GM12878 (cell line): ENCODE data around the gene KAZN. TPM values are rescaled to one million over a fixed set of nuclear protein-coding genes. Genes with fewer than 3 reads are reported as not detected.

Experiments
- ATAC-seq: fragments of 200-7000 bp; cut with Tn5 transposase; 3 replicates; pipeline ENCODE4 v1.9.1; 2020; ENCODE audit warnings: mild to moderate bottlenecking, moderate library complexity
- BruUV-seq: library from RNA; stranded (reverse); fragments of 400-500 nt; replicated peaks from 2 replicates; lab custom pipeline; 2021; lab: Mats Ljungman, UMichigan
- CTCF ChIA-PET: fragments of 300-600 bp; sonication (Branson Sonifier 250); formaldehyde crosslinking; extraction: SDS; loops from one replicate; lab custom pipeline; 2021; ENCODE audit warnings: inconsistent platforms; lab: Yijun Ruan, JAX
- POLR2A ChIA-PET: fragments of 350-600 bp; formaldehyde crosslinking; extraction: SDS; loops from one replicate; lab custom pipeline; 2021; ENCODE audit warnings: inconsistent platforms; lab: Charles Lee
- RAD21 ChIA-PET: fragments of 300-600 bp; sonication (Branson Sonifier 250); formaldehyde crosslinking; loops from one replicate; lab custom pipeline; 2023; ENCODE audit warnings: antibody characterized with exemption; ENCODE audit not compliant: unreplicated experiment; lab: Charles Lee
- SMC1A ChIA-PET: fragments of 300-600 bp; sonication (Branson Sonifier 250); formaldehyde crosslinking; loops from one replicate; lab custom pipeline; 2023; ENCODE audit not compliant: unreplicated experiment, uncharacterized antibody; lab: Charles Lee
- DNase-seq: peaks from one replicate; pipeline ENCODE4 v3.0.0-alpha.2; 2011; ENCODE audit warnings: low read depth, low spot score
- FAIRE-seq: peaks from 3 replicates; lab custom pipeline; 2011; peaks lifted over from hg19 to GRCh38; lab: Jason Lieb, UNC
- H2AFZ ChIP-seq: 2 replicates; pipeline ENCODE4 v1.6.0; 2011; ENCODE audit warnings: low read depth, low read length, control low read depth; ENCODE audit not compliant: control insufficient read depth
- H3K27ac ChIP-seq: 2 replicates; pipeline ENCODE4 v1.5.1; 2011; ENCODE audit warnings: control low read depth; ENCODE audit not compliant: control insufficient read depth, insufficient read depth
- H3K27me3 ChIP-seq, 2 experiments: replicated peaks in 1 of 2; 2 replicates each; pipeline versions ENCODE4 v1.6.0 to v1.6.1; 2011; ENCODE audit warnings: low read length in 1 of 2; ENCODE audit not compliant: control insufficient read depth in 2 of 2, insufficient read depth in 2 of 2
- H3K36me3 ChIP-seq, 2 experiments: 2 replicates each; pipeline ENCODE4 v1.5.1; 2011; ENCODE audit warnings: low read length in 1 of 2; ENCODE audit not compliant: control insufficient read depth in 2 of 2, insufficient read depth in 2 of 2
- H3K4me1 ChIP-seq: 2 replicates; pipeline ENCODE4 v1.6.1; 2011; ENCODE audit warnings: mild to moderate bottlenecking, low read length, moderate library complexity, mixed read lengths; ENCODE audit not compliant: control insufficient read depth, insufficient read depth
- H3K4me2 ChIP-seq: 2 replicates; pipeline ENCODE4 v1.6.0; 2011; ENCODE audit warnings: control low read depth; ENCODE audit not compliant: control insufficient read depth, insufficient read depth
- H3K4me3 ChIP-seq: fragments of 200-600 bp; sonication (generic); 2 replicates; pipeline ENCODE4 v1.5.1; 2016
- H3K79me2 ChIP-seq: 2 replicates; pipeline ENCODE4 v1.6.0; 2011; ENCODE audit warnings: low read length; ENCODE audit not compliant: control insufficient read depth, insufficient read depth
- H3K9ac ChIP-seq: 2 replicates; pipeline ENCODE4 v1.8.0; 2011; ENCODE audit warnings: low read length, control low read depth, mixed read lengths; ENCODE audit not compliant: control insufficient read depth, insufficient read depth
- H3K9me3 ChIP-seq: replicated peaks from 3 replicates; pipeline ENCODE4 v1.5.1; 2011; ENCODE audit warnings: mild to moderate bottlenecking, low read length; ENCODE audit not compliant: control insufficient read depth, insufficient read depth
- H4K20me1 ChIP-seq: 2 replicates; pipeline ENCODE4 v1.6.0; 2011; ENCODE audit not compliant: control insufficient read depth, insufficient read depth
- ATF2 ChIP-seq: IDR thresholded peaks from 2 replicates; pipeline ENCODE4 v1.6.1; 2012; ENCODE audit warnings: low read length, inconsistent platforms
- CBX5 ChIP-seq: sonication (generic); IDR thresholded peaks from 2 replicates; pipeline ENCODE4 v1.6.1; 2016; ENCODE audit warnings: low read depth, moderate library complexity, mild to moderate bottlenecking, inconsistent platforms
- CEBPB ChIP-seq, 2 experiments: fragments of 150-350 bp in 1 of 2; IDR thresholded peaks; 2 replicates each; pipeline ENCODE4 v1.6.1; 2012 to 2014; ENCODE audit warnings: low read depth in 2 of 2, low read length in 2 of 2, borderline replicate concordance in 1 of 2, inconsistent platforms in 1 of 2
- CHD4 ChIP-seq: fragments of 200-600 bp; sonication (generic); IDR thresholded peaks from 2 replicates; pipeline ENCODE4 v1.6.1; 2016; ENCODE audit warnings: mild to moderate bottlenecking
- DPF2 ChIP-seq: fragments of 450-650 bp; IDR thresholded peaks from 2 replicates; pipeline ENCODE4 v1.6.1; 2017; ENCODE audit warnings: mild to moderate bottlenecking
- ETV6 ChIP-seq, 2 experiments: fragments of 450-650 bp in 1 of 2; IDR thresholded peaks in 1 of 2; conservative IDR thresholded peaks in 1 of 2; 2 replicates each; pipeline ENCODE4 v1.6.1; 2014; ENCODE audit warnings: antibody characterized with exemption in 1 of 2, borderline replicate concordance in 1 of 2, low read depth in 1 of 2, mild to moderate bottlenecking in 1 of 2, moderate library complexity in 1 of 2
- FOXK2 ChIP-seq: fragments of 450-650 bp; IDR thresholded peaks from 2 replicates; pipeline ENCODE4 v1.6.1; 2017; ENCODE audit warnings: mild to moderate bottlenecking, moderate library complexity
- HDAC6 ChIP-seq: fragments of 200-600 bp; sonication (generic); IDR thresholded peaks from one replicate; pipeline ENCODE4 v1.8.0; 2017; ENCODE audit warnings: antibody characterized with exemption; ENCODE audit not compliant: unreplicated experiment
- KAT2A ChIP-seq: conservative IDR thresholded peaks from 2 replicates; pipeline ENCODE4 v1.6.1; 2011; ENCODE audit warnings: low read depth, low read length; ENCODE audit not compliant: control insufficient read depth
- MTA3 ChIP-seq: IDR thresholded peaks from 2 replicates; pipeline ENCODE4 v1.6.1; 2012; ENCODE audit warnings: low read length, inconsistent platforms, borderline replicate concordance
- NFXL1 ChIP-seq: fragments of 450-650 bp; IDR thresholded peaks from 2 replicates; pipeline ENCODE4 v1.6.1; 2017; ENCODE audit warnings: antibody characterized with exemption, mild to moderate bottlenecking, borderline replicate concordance
- RBBP5 ChIP-seq: fragments of 200-600 bp; sonication (generic); conservative IDR thresholded peaks from 2 replicates; pipeline ENCODE4 v1.6.1; 2016
- RCOR1 ChIP-seq: conservative IDR thresholded peaks from 2 replicates; pipeline ENCODE4 v1.6.1; 2012; ENCODE audit warnings: low read depth, low read length, improper control_type of control experiment
- RFX5 ChIP-seq: IDR thresholded peaks from 2 replicates; pipeline ENCODE4 v1.6.1; 2011; ENCODE audit warnings: low read depth, low read length, improper control_type of control experiment
- SREBF1 ChIP-seq: IDR thresholded peaks from 2 replicates; pipeline ENCODE4 v1.6.1; 2012; ENCODE audit warnings: mild to moderate bottlenecking, low read length
- SUPT20H ChIP-seq: IDR thresholded peaks from 2 replicates; pipeline ENCODE4 v1.6.1; 2011; ENCODE audit warnings: low read depth, mild to moderate bottlenecking, low read length, moderate library complexity, borderline replicate concordance; ENCODE audit not compliant: control insufficient read depth
- WGBS: methylation state at CpG from one replicate; pipeline ENCODE4 v1.1.6; 2016; ENCODE audit warnings: low lambda C conversion rate; ENCODE audit not compliant: insufficient replicate concordance, insufficient coverage; ENCODE audit errors: missing lambda C conversion rate; 5-methylcytosine and 5-hydroxymethylcytosine counted together
- in situ Hi-C: fragments of 300-500 bp; cut with MboI; formaldehyde crosslinking; loops from 9 replicates; pipeline ENCODE4 v1.14.3; 2018; ENCODE audit warnings: mixed read lengths
- intact Hi-C: fragments of 100-400 bp; cut with micrococcal nuclease; formaldehyde crosslinking; loops from one replicate; pipeline ENCODE4 v1.14.2; 2022; ENCODE audit not compliant: unreplicated experiment
- polyA plus RNA-seq, 11 experiments: library from polyadenylated mRNA; depleted of rRNA in 4 of 11; unstranded in 6 of 11; stranded (reverse) in 5 of 11; fragments of >200 nt; fragmentation: Nextera tagmentation in 4 of 11; fragmentation: Illumina TruSeq in 1 of 11; extraction: Ambion mirVana in 4 of 11; extraction: Trizol in 1 of 11; gene quantifications; 1 replicate in 1 of 11; 2 replicates in 10 of 11; pipeline versions ENCODE4 v1.2.1 to v1.2.3, GENCODE V29; 2011 to 2016; ENCODE audit warnings: inconsistent platforms in 2 of 11, missing spikeins in 2 of 11, low read depth in 1 of 11
- total RNA-seq, 4 experiments: library from RNA; depleted of rRNA in 3 of 4; stranded (reverse); fragments of >200 nt in 3 of 4; fragmentation: Illumina TruSeq in 1 of 4; extraction: Trizol in 1 of 4; gene quantifications; 2 replicates each; pipeline versions ENCODE4 v1.2.1 to v1.2.3, GENCODE V29; 2013 to 2021

Gene KAZN
- total and polyA plus RNA-seq, 10 of the 15 experiments (the other 5 are each of a cell fraction or from before 2014, with no cell fraction given), result 0.72 to 4.0 (median 1.2) TPM

GRCh38 chr1:15118579-15118978, 520.1 kb downstream of the KAZN start:
- H3K4me1 ChIP-seq, result no peaks in the 10 kb centered on the region
- no peaks in the 10 kb centered on the region for H3K9me3 ChIP-seq
- no peak overlapping the region for H3K27ac ChIP-seq
- no peak overlapping the region for H2AFZ ChIP-seq
- no peaks in the 10 kb centered on the region; a peak in 2 of 4 replicates for H3K27me3 ChIP-seq
- ChIA-PET CTCF (no interaction called here), POLR2A (no interaction called here), SMC1A (interaction anchor here (0.6 kb wide), 1 partner anchor 81 kb away, joined by 4 read pairs; no protein-coding TSS in a partner anchor), RAD21 (no interaction called here)
- ATAC-seq (no peak), FAIRE-seq (no peak), DNase-seq (no peak)
- H3K36me3 ChIP-seq, result no peaks in the 10 kb centered on the region
- no peaks in the 10 kb centered on the region; the same call in 1 of the 2 replicates for H4K20me1 ChIP-seq
- TF ChIP-seq ETV6 (conservative IDR thresholded peaks at IDR 0.05 in 1 of 2, IDR thresholded peaks at IDR 0.05 in 1 of 2; ENCODE audit: borderline replicate concordance in 1 of 2, low read depth in 1 of 2) (no peak), MTA3 (no peak), CBX5 (no peak), RBBP5 (no peak), FOXK2 (no peak), ATF2 (no peak), HDAC6 (no peak), CHD4 (no peak), NFXL1 (no peak), KAT2A (no peak), SREBF1 (no peak), CEBPB (IDR thresholded peaks at IDR 0.05; ENCODE audit: borderline replicate concordance in 1 of 2, low read depth in 2 of 2, low read length in 2 of 2) (no peak), SUPT20H (no peak), RCOR1 (no peak), DPF2 (no peak), RFX5 (no peak)
- BruUV-seq, result no TSS peak
- in situ Hi-C loops (no loop called here), intact Hi-C loops (no loop called here)
- H3K79me2 ChIP-seq, result no peaks in the 10 kb centered on the region
- H3K4me3 ChIP-seq, result no peak overlapping the region
- WGBS, result 46% methylated on average over 8 of the region's 8 CpGs
- H3K4me2 ChIP-seq, result no peak overlapping the region
- no peak overlapping the region for H3K9ac ChIP-seq
